Esophagus muscularis mucosa (tissue), 3 donors: Measurements from ENCODE around the gene RPL22L1.
"Not testable (repeated sequence)": the region's sequence is repeated elsewhere in the genome, so short reads cannot be mapped to it uniquely, and the experiment has no call there.

ENCODE experiments used
- CTCF ChIP-seq, 3 experiments: fragments of 200-600 bp in 2 of 3; fragments of 450-650 bp in 1 of 3; sonication (generic) in 2 of 3; IDR thresholded peaks; one replicate each; pipeline ENCODE4 v1.5.1; 2017 to 2019; ENCODE audit warnings: antibody characterized with exemption in 3 of 3, mild to moderate bottlenecking in 2 of 3, moderate library complexity in 1 of 3
- POLR2A ChIP-seq: fragments of 450-650 bp; IDR thresholded peaks from one replicate; pipeline ENCODE4 v1.6.1; 2017; ENCODE audit warnings: antibody characterized with exemption, moderate library complexity, mild to moderate bottlenecking, low read depth
- POLR2AphosphoS5 ChIP-seq, 2 donors: sonication (generic); formaldehyde crosslinking; IDR thresholded peaks; one replicate each; pipeline ENCODE4 v1.6.1; 2017; ENCODE audit warnings: antibody characterized with exemption in 2 of 2

- not testable (repeated sequence) for TF ChIP-seq POLR2A; CTCF (IDR thresholded peaks at IDR 0.05); POLR2AphosphoS5 (IDR thresholded peaks at IDR 0.05)
These were observed 51.7 kb downstream of the RPL22L1 start for GRCh38 chr3:170818325-170818724.
